Measurements from ENCODE around the gene DYNC1I1.

DNA sequence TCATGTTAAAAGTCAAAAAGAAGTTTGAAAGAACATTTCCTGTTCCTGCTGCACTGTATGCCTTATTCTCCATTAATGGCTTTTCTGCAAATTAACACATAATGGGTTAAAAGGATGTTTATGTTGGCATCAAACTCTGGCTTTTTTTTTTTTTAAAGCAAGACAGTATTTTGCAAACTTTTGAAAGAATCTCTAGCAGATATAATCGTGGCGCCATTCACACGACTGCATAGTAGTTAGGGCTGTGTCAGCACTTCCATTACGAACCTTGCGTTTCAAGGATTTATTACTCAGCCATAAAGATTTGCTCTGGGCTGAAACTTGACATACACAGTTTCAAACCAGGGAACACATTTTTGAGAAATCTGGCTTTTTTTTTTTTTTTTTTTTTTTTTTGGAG, 207.8 kb downstream of the DYNC1I1 start:
- TF ChIP-seq POLR2A (IDR thresholded peaks at IDR 0.05; ENCODE audit: low read depth, low read length): no peak
- TF ChIP-seq, protein P1, sequence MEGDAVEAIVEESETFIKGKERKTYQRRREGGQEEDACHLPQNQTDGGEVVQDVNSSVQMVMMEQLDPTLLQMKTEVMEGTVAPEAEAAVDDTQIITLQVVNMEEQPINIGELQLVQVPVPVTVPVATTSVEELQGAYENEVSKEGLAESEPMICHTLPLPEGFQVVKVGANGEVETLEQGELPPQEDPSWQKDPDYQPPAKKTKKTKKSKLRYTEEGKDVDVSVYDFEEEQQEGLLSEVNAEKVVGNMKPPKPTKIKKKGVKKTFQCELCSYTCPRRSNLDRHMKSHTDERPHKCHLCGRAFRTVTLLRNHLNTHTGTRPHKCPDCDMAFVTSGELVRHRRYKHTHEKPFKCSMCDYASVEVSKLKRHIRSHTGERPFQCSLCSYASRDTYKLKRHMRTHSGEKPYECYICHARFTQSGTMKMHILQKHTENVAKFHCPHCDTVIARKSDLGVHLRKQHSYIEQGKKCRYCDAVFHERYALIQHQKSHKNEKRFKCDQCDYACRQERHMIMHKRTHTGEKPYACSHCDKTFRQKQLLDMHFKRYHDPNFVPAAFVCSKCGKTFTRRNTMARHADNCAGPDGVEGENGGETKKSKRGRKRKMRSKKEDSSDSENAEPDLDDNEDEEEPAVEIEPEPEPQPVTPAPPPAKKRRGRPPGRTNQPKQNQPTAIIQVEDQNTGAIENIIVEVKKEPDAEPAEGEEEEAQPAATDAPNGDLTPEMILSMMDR (IDR thresholded peaks at IDR 0.05; ENCODE audit: extremely low read depth in 1 of 2, insufficient read depth in 1 of 2, low read depth in 1 of 2, low read length in 2 of 2): no peak
- TF ChIP-seq EZH2 (IDR thresholded peaks at IDR 0.05; ENCODE audit: borderline replicate concordance, low read depth, low read length, severe bottlenecking): no peak
